Activated naive CD8-positive, alpha-beta T cell treated with anti-CD3 and anti-CD28 coated beads, Interleukin-2, amount 50 U/mL, for 16 hours (primary cell): Measurements from ENCODE around the gene CSHL1.
"Not testable (repeated sequence)": the region's sequence is repeated elsewhere in the genome, so short reads cannot be mapped to it uniquely, and the experiment has no call there.

Source experiments
- DNase-seq: peaks from one replicate; pipeline ENCODE4 v3.0.0-alpha.2; 2020; ENCODE audit warnings: low read depth, low spot score

The CSHL1 gene

GRCh38 chr17:63889026-63889848 is 21.8 kb downstream of the CSHL1 start:
- not testable (repeated sequence) for DNase-seq

GRCh38 chr17:63885119-63885518 is 25.9 kb downstream of the CSHL1 start:
- DNase-seq, result not testable (repeated sequence)

GRCh38 chr17:63882626-63883126 is 28.4 kb downstream of the CSHL1 start:
- DNase-seq, result not testable (repeated sequence)

GRCh38 chr17:63881935-63882601 is 29.0 kb downstream of the CSHL1 start, which contains the start of gene GH2:
Gene GH2, minus strand, starts transcription at chr17:63881944. Its CDS starts 143 bp downstream, at chr17:63881801.
- peak; percentile 39 for DNase-seq

DNA sequence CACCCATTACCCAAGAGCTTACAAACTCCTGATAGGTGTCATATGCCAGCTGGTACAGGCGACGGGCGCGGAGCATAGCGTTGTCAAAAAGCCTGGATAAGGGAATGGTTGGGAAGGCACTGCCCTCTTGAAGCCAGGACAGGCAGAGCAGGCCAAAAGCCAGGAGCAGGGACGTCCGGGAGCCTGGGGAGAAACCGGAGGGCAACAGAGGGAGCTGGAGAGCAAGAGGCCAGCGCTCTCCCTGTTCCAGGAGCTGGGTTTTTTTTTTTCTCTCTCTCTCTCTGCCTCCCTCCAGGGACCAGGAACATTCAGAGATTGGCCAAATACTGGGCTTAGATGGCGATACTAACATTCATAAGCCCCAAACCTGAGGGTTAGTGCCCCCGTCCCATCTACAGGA is 29.7 kb downstream of the CSHL1 start:
- not testable (repeated sequence) for DNase-seq

DNA sequence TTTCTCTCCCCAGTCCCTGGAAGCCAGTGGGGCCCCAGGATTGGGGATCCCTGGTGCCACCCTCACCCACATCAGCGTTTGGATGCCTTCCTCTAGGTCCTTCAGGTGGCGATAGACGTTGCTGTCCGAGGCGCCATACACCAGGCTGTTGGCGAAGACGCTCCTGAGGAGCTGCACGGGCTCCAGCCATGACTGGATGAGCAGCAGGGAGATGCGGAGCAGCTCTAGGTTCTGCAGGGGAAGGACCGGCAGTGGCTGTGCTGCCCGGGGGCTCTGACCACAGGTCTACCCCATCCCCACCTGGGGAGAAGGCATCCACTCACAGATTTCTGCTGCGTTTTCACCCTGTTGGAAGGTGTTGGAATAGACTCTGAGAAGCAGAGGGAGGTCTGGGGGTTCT is 30.4 kb downstream of the CSHL1 start:
- no peak for DNase-seq

GRCh38 chr17:63878413-63878812 is 32.6 kb downstream of the CSHL1 start:
- not testable (repeated sequence) for DNase-seq

- DNase-seq, result not testable (repeated sequence)
Measured at GRCh38 chr17:63874693-63875092, 36.4 kb downstream of the CSHL1 start.

DNA sequence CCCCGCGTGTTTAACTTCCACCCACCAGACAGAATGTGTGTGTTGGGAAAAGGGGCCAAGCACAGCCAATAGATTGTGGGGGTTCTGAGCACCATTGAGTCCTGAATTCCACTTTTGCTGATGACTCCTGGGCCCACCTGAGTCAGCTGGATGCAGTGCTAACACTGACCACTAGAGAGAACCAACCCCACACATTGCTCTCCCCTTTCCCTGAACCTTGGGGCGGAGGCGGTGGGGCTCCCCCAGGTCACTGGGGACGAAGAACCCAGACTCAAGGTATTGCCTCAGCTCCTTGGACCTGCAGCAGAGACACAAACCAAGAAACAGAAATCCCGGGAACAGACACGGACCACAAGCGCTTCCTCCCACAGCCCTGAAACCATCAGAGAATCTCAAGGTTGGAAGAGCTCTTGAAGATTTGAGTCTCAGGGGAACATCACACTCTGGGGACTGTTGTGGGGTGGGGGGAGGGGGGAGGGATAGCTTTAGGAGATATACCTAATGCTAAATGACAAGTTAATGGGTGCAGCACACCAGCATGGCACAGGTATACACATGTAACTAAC is 36.9 kb downstream of the CSHL1 start:
- DNase-seq, result not testable (repeated sequence)

GRCh38 chr17:63873577-63873976 is 37.5 kb downstream of the CSHL1 start, which contains the start of gene CSH2:
Gene CSH2, minus strand, starts transcription at chr17:63873677. Its CDS starts 63 bp downstream, at chr17:63873614.
- DNase-seq, result not testable (repeated sequence)

GRCh38 chr17:63871646-63872365 is 39.3 kb downstream of the CSHL1 start:
- DNase-seq, result not testable (repeated sequence)

GRCh38 chr17:63870292-63870665 is 40.8 kb downstream of the CSHL1 start:
- not testable (repeated sequence) for DNase-seq

DNA sequence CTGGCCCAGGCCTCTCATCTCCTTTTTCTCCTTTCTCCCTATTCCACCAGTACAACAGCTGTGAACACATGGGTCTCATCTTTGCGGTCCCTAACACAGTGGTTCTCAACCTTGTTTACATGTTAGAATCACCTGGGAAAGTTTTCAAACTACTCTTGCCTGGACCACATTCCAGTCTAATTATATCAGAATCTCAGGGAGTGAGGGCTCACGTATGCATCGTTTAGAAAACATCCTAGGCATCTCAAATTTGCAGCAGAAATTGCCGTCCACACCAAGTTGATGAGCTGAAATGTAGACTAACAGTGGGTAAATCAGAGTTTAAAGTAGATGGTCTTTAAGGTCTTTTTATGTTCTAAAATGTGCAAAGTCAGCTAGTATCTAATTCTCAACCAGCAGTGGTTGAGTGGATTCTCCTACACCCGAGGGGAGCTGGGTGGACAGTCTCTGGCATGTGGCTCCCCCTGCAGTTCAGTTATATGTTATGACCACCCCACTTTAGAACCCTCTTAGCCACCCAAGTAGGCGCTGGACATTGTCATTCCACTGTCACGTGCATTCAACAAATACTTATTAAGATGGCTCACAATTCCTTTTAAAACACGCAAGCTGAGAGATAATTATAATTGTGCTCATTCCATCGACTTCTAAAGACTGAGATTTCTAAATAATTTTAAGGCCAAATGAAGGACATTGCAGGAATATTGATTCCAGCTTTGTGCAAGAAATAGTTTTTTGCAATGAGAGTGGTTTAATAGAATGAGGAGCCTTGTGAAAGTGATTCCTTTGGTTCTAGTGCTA is 41.4 kb downstream of the CSHL1 start:
- not testable (repeated sequence) for DNase-seq

- not testable (repeated sequence) for DNase-seq
Measured at GRCh38 chr17:63866625-63867024, 44.4 kb downstream of the CSHL1 start.
